Stimulated activated CD8-positive, alpha-beta memory T cell treated with anti-CD3 and anti-CD28 coated beads, Interleukin-15, amount 100 ng/mL, for 1 hour (primary cell): Measurements from ENCODE around the gene CALML3.

ENCODE experiments used
- DNase-seq: peaks from one replicate; pipeline ENCODE4 v3.0.0-alpha.2; 2020; ENCODE audit warnings: low read depth

Gene CALML3

GRCh38 chr10:5525561-5526341 lies 990 bp downstream of the CALML3 start:
- DNase-seq, result no peak

GRCh38 chr10:5526691-5527331 lies 2.0 kb downstream of the CALML3 start:
- DNase-seq, result no peak

- no peak for DNase-seq
These were observed 2.8 kb downstream of the CALML3 start for GRCh38 chr10:5527332-5528200.

GRCh38 chr10:5528989-5529701 lies 4.4 kb downstream of the CALML3 start:
- no peak for DNase-seq

- DNase-seq, result no peak
These were observed 5.1 kb downstream of the CALML3 start for GRCh38 chr10:5529702-5530411.

- no peak for DNase-seq
These were observed 5.6 kb downstream of the CALML3 start for GRCh38 chr10:5530412-5530806.

GRCh38 chr10:5530846-5531557 lies 6.2 kb downstream of the CALML3 start:
- no peak for DNase-seq

- DNase-seq, result no peak
These were observed 7.0 kb downstream of the CALML3 start for GRCh38 chr10:5531558-5532306.

GRCh38 chr10:5532307-5532605 lies 7.5 kb downstream of the CALML3 start:
- no peak for DNase-seq

GRCh38 chr10:5532618-5533097 lies 7.9 kb downstream of the CALML3 start:
- DNase-seq, result no peak

- DNase-seq, result no peak
These were observed 8.5 kb downstream of the CALML3 start for GRCh38 chr10:5533098-5533731.

GRCh38 chr10:5534051-5534821 lies 9.5 kb downstream of the CALML3 start:
- DNase-seq, result no peak

- no peak for DNase-seq
These were observed 10.4 kb downstream of the CALML3 start for GRCh38 chr10:5534880-5535856.

- DNase-seq, result no peak
These were observed 11.8 kb downstream of the CALML3 start for GRCh38 chr10:5536486-5537081.

- no peak for DNase-seq
These were observed 12.9 kb downstream of the CALML3 start for GRCh38 chr10:5537684-5538083.

- DNase-seq, result no peak
These were observed 13.7 kb downstream of the CALML3 start for GRCh38 chr10:5538446-5538845.
